Osteocyte (in vitro differentiated cells): ENCODE results near the gene MTMR4. TPM values are rescaled to one million over a fixed set of nuclear protein-coding genes. Genes with fewer than 3 reads are reported as not detected.
A peak's percentile ranks its signal among the peaks of the same experiment; 100 is the strongest.

Source experiments
- DNase-seq: peaks from one replicate; pipeline ENCODE4 v3.0.0; 2021; ENCODE audit warnings: mixed read lengths; ENCODE audit not compliant: unreplicated experiment; ENCODE audit errors: extremely low spot score
- H3K27ac Mint-ChIP-seq: one replicate; pipeline ENCODE4 v1.8.0; 2021; ENCODE audit warnings: mild to moderate bottlenecking, mixed read lengths; ENCODE audit not compliant: unreplicated experiment
- H3K27me3 Mint-ChIP-seq: one replicate; pipeline ENCODE4 v1.8.0; 2021; ENCODE audit warnings: mixed read lengths; ENCODE audit not compliant: unreplicated experiment
- H3K36me3 Mint-ChIP-seq: one replicate; pipeline ENCODE4 v1.8.0; 2021; ENCODE audit warnings: mixed read lengths; ENCODE audit not compliant: unreplicated experiment
- H3K4me1 Mint-ChIP-seq: one replicate; pipeline ENCODE4 v1.8.0; 2021; ENCODE audit warnings: mixed read lengths; ENCODE audit not compliant: unreplicated experiment
- H3K4me3 Mint-ChIP-seq: one replicate; pipeline ENCODE4 v1.8.0; 2021; ENCODE audit warnings: mild to moderate bottlenecking, moderate library complexity, mixed read lengths; ENCODE audit not compliant: unreplicated experiment
- H3K9me3 Mint-ChIP-seq: one replicate; pipeline ENCODE4 v1.8.0; 2021; ENCODE audit warnings: mixed read lengths; ENCODE audit not compliant: unreplicated experiment
- total RNA-seq: library from RNA; stranded (reverse); gene quantifications from 2 replicates; pipeline ENCODE4 v1.2.1, GENCODE V29; 2021
- TF ChIP-seq, protein P1 (sequence below): fragments of 200-600 bp; sonication (generic); IDR thresholded peaks from 2 replicates; pipeline ENCODE4 v1.5.0; 2021; ENCODE audit warnings: antibody characterized with exemption, mild to moderate bottlenecking, moderate library complexity

The MTMR4 gene
- total RNA-seq, 1 donor from 2014 or later, result 47.4 TPM

DNA sequence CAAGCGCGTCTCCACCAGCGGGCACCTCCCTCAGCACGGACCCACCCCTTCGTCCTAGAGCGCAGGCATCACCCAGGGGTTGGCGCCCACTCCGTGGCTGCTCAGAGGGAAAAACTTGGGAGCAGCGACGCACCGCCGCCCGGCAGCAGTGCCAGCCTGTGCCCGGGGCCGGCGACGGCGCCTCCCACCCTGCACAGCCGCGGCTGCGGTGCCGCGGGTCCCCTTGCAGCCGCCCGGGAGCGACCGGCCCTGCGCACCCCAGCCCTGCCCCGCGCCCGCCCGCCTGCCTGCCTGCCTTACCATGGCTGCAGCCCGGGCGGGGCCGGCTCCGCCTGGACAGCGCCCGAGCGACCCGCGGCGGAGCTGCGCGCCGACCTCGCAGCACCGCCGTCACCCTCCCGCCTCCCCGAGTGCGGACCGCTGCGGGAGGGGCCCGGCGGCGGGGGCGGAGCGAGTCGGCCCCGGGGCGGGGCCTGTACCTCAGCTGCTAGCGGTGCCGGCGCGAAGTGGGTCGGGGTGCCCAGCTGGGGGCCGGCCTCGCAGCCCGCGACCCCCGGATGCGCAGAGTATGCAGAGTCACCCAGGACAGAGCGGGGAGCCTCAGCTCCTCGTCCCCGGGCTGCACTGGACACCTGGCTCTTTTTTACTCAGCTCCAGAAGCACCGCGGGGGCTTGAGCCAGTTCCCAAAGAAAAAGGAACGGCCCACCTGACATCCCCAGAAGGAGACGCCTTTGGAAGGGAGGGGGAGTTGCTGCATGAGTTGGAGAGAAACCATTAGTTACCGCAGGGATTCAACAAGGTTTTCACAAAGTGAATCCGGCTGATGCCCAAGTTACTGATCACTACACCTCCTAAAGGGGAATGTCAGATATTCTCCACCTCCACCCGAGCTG is 17.5 kb upstream of the MTMR4 start:
- H3K4me3 Mint-ChIP-seq, result peak overlapping the region; percentile 70
- no peaks in the 10 kb centered on the region for H3K9me3 Mint-ChIP-seq
- H3K4me1 Mint-ChIP-seq, result peaks cover 47% of the 10 kb centered on the region
- peaks cover 9% of the 10 kb centered on the region for H3K27me3 Mint-ChIP-seq
- H3K27ac Mint-ChIP-seq, result no peak overlapping the region
- TF ChIP-seq, protein P1, sequence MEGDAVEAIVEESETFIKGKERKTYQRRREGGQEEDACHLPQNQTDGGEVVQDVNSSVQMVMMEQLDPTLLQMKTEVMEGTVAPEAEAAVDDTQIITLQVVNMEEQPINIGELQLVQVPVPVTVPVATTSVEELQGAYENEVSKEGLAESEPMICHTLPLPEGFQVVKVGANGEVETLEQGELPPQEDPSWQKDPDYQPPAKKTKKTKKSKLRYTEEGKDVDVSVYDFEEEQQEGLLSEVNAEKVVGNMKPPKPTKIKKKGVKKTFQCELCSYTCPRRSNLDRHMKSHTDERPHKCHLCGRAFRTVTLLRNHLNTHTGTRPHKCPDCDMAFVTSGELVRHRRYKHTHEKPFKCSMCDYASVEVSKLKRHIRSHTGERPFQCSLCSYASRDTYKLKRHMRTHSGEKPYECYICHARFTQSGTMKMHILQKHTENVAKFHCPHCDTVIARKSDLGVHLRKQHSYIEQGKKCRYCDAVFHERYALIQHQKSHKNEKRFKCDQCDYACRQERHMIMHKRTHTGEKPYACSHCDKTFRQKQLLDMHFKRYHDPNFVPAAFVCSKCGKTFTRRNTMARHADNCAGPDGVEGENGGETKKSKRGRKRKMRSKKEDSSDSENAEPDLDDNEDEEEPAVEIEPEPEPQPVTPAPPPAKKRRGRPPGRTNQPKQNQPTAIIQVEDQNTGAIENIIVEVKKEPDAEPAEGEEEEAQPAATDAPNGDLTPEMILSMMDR, result no peak
- DNase-seq, result no peak
- H3K36me3 Mint-ChIP-seq, result no peaks in the 10 kb centered on the region

GRCh38 chr17:58531122-58531521 is 16.7 kb upstream of the MTMR4 start:
- DNase-seq, result no peak
- Mint-ChIP-seq H3K27me3 (peaks cover 2% of the 10 kb centered on the region), H3K4me3 (peak overlapping the region; percentile 62)

DNA sequence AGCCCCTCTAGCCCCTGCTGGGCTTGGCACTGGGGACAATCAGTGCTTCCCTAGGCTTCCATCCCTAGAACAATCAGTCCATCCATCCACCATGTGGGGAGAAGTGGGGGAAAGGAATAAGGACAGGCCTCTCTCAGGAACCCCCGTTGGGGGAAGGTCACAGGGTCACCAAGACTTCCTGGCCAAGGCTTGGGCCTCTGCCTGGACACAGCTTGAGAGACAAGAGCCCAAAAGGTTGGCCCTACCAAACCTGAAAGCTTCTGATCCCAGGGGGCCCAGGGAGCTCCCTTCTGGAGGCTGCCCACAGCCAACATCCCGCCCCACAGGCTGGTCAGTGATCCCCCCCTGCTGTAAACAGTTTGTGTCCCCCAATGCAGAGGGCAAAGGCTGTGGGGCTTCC is 16.2 kb upstream of the MTMR4 start:
- Mint-ChIP-seq H3K27me3 (no peaks in the 10 kb centered on the region), H3K4me1 (peaks cover 59% of the 10 kb centered on the region), H3K36me3 (no peaks in the 10 kb centered on the region), H3K27ac (no peak overlapping the region), H3K4me3 (peak overlapping the region; percentile 62), H3K9me3 (no peaks in the 10 kb centered on the region)
- no peak for DNase-seq
- TF ChIP-seq, protein P1, result no peak

More at GRCh38 chr17:58531122-58531521, 16.7 kb upstream of the MTMR4 start:
- H3K9me3 Mint-ChIP-seq, result no peaks in the 10 kb centered on the region
- no peaks in the 10 kb centered on the region for H3K36me3 Mint-ChIP-seq
- no peak overlapping the region for H3K27ac Mint-ChIP-seq
- TF ChIP-seq, protein P1, result no peak
- peaks cover 55% of the 10 kb centered on the region for H3K4me1 Mint-ChIP-seq

- Mint-ChIP-seq H3K4me3 (peak overlapping the region; percentile 8), H3K27ac (peak overlapping the region; percentile 9), H3K9me3 (no peaks in the 10 kb centered on the region), H3K4me1 (peaks cover 70% of the 10 kb centered on the region), H3K27me3 (no peaks in the 10 kb centered on the region), H3K36me3 (no peaks in the 10 kb centered on the region)
- no peak for DNase-seq
- TF ChIP-seq, protein P1, result no peak
Observed at GRCh38 chr17:58529275-58529674, 14.8 kb upstream of the MTMR4 start.

- H3K9me3 Mint-ChIP-seq, result no peaks in the 10 kb centered on the region
- no peaks in the 10 kb centered on the region for H3K27me3 Mint-ChIP-seq
- TF ChIP-seq, protein P1, result no peak
- H3K27ac Mint-ChIP-seq, result no peak overlapping the region
- H3K4me3 Mint-ChIP-seq, result no peak overlapping the region
- no peaks in the 10 kb centered on the region for H3K36me3 Mint-ChIP-seq
- DNase-seq, result no peak
- peaks cover 70% of the 10 kb centered on the region for H3K4me1 Mint-ChIP-seq
Observed at GRCh38 chr17:58528443-58528842, 14.0 kb upstream of the MTMR4 start.
